GM12873 (cell line): ENCODE measurements around the gene PRCC.

Experiments
- CTCF ChIP-seq: IDR thresholded peaks from 2 replicates; pipeline ENCODE4 v1.5.1; 2012; ENCODE audit warnings: low read depth, mild to moderate bottlenecking, moderate library complexity, low read length, control low read depth; ENCODE audit not compliant: insufficient read depth; ENCODE audit errors: missing control alignments

The PRCC gene

DNA sequence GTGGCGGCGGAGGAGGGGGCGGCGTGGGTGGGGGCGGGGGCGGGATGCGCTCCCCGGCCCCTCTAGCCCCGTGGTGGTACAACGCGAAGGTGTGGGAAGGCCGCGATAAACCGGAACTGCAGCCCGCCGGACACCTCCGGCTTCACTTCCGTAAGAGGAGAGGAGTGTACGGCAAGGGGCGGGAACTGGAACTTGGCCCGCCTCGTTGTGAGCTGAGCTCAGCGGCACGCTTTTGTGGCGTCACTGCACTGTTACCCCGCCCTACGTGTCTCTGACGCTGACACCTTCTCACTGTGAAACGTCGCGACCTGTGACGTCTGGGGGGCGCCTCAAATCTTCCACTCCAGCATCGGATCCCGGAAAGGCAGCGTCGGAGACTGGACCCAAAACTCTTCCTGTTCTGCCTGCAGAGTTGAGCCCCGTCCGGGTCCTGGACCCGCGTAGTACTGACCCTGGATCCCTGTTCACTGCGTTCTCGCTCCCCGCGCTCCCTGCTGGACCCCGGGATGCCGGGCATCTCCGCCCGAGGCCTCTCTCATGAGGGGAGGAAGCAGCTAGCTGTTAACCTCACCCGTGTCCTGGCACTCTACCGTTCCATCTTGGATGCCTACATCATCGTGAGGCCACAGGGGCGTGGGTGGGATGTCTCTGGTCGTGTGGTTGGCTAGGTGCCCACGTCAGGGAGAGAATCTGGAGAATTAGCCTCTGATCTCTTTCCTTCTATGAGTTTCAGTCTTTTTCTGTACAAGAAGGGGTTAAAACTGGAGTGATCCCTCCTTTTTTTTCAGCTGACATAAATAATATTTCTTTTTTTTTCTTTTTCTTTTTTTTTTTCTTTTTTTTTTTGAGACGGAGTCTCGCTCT lies 38.5 kb upstream of the PRCC start, which contains the start of gene ISG20L2:
ISG20L2 (minus strand) TSS at position 168 of the 864 bp plus-strand sequence. CDS start 1,114 bp downstream, outside the sequence.
- TF ChIP-seq CTCF, result no peak

DNA sequence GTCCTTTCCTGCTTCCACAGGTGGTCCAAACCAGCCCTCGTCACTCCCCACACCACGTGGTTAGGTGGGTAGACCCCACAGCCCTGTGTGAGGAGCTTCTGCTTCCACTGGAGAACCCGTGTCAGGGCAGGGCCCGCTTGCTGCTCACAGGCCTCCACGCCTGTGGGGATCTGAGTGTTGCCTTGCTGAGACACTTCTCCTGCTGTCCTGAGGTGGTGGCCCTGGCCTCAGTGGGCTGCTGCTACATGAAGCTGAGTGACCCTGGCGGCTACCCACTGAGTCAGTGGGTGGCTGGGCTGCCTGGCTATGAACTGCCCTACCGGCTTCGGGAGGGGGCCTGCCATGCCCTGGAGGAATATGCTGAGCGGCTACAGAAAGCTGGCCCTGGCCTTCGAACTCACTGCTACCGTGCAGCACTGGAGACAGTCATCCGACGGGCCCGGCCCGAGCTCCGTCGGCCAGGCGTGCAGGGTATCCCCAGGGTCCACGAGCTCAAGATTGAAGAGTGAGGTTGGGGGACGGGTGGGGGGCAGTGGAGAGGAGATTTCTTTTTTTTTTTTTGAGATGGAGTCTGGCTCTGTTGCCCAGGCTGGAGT lies 33.2 kb upstream of the PRCC start:
- no peak for TF ChIP-seq CTCF

DNA sequence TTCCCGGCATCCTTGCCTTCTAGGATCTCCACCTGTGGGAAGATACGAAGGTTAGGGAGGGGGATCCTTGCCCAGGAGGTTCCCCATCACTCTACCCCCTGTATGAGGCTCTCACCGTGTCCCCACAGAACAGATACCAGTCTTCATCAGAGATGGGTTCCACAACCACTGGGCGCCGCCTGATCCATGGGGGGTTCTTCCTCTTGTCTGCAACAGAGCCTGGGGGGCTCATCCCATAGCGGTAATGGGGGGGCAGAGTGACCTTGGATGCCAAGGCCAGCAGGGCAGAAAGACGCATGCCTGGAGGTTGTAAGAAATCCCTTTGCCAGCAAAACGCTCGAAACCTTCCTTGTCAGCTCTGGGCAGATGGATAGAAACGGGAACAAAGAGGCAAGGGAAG lies 28.9 kb upstream of the PRCC start:
- no peak for TF ChIP-seq CTCF

DNA sequence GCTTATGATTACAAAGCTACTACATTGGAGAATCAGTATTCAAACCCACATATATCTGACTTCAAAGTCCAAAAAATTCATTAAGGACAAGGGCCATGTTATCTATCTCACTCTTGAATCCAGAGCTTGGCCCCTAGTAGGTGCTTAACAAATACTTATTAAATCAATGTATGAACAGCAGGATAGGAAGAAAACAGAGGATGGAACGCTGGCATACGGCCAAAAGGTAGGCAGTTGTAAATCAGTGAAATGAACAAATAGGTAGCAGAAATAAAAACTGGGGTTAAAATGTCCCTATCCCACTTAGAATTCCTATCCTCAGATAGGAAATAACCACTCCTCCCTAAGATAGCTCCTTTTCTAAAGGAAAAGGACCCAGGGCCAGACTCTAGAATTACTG lies 28.4 kb upstream of the PRCC start:
- TF ChIP-seq CTCF, result no peak

GRCh38 chr1:156740237-156740740 lies 27.0 kb upstream of the PRCC start:
- no peak for TF ChIP-seq CTCF

DNA sequence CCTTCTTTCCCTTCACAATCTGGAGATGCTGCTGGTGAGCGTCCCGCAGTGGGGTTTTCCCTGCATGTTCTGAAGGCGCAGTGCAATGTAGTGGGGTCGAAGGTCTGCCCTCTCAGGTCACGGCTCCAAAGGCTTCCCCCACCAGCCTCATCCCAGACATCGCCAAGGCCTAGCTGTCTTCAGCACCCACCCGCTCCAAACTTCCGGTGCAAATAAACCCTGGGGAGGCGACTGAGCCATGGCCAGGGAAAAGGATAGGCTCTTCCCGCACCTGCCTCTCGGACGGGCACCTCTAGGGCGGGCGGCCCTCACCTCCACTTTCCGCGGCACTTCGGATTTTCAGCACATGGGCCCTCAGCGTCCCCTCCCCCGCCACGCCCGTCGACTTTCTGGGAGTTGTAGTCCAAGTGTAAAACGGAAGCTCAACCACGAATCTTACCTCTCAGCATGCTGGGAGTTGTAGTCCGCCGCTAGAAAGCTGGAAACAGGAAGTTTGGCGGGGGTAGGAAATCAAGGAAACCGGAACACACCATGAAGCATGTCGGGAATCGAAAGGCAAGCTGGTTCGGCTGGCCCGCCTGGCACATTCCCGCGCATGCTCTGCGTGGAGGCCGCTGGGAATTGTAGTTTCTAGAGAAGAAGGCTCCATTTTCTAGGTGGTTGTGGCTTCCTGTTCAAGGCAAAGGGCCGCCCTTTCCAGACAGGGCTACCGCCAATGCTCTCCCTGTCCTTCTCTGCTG lies 26.4 kb upstream of the PRCC start, which contains the start of gene MRPL24:
MRPL24 (minus strand) TSS at position 348 of the 740 bp plus-strand sequence. CDS start 2,384 bp downstream, outside the sequence.
- TF ChIP-seq CTCF, result no peak

DNA sequence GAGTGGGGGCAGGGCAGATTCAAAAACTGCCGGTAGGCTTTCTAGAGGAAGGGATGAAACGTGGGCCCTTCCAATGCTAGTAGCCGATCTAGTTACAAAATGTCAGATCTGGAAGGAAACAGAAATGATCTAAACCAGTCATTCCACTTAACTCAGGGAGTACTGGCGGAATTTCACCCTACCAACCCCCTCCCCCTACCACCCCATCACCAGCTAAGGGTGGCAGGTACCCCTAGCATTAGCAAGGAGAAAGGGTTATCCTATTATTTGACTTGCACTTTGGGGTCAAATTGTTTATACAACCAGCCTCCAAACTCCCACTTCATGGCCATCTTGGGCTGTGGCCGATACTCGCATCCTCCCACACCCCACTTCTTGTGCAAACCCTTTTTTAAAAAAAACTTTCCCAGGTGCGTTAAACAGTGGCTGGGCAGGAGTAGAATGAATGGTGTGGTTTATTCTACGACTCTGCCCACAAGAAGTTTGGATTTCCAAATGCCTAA lies 25.8 kb upstream of the PRCC start:
- no peak for TF ChIP-seq CTCF
